ENCODE results near the gene EVC2.

- TF ChIP-seq MYC (IDR thresholded peaks at IDR 0.05; ENCODE audit: insufficient read depth, insufficient read length, insufficient replicate concordance, low read length, severe bottlenecking) (no peak), ATF3 (IDR thresholded peaks at IDR 0.05; ENCODE audit: borderline replicate concordance, extremely low read depth, low read depth, low read length) (no peak), EP300 (IDR thresholded peaks at IDR 0.05; ENCODE audit: borderline replicate concordance in 1 of 2, control insufficient read depth in 1 of 2, low read depth in 2 of 2, low read length in 2 of 2) (no peak), EGR1 (IDR thresholded peaks at IDR 0.05; ENCODE audit: borderline replicate concordance in 1 of 2, low read depth in 2 of 2, low read length in 2 of 2) (no peak), TAF1 (IDR thresholded peaks at IDR 0.05; ENCODE audit: borderline replicate concordance, low read depth, low read length) (no peak), CTCF (IDR thresholded peaks at IDR 0.05 in 2 of 3, conservative IDR thresholded peaks at IDR 0.05 in 1 of 3; ENCODE audit: control insufficient read depth in 2 of 3, extremely low read depth in 1 of 3, insufficient read depth in 1 of 3, low read depth in 3 of 3, low read length in 3 of 3) (no peak), POLR2A (IDR thresholded peaks at IDR 0.05; ENCODE audit: low read depth, low read length) (no peak), BRCA1 (IDR thresholded peaks at IDR 0.05; ENCODE audit: low read depth, low read length) (no peak), CEBPB (IDR thresholded peaks at IDR 0.05; ENCODE audit: borderline replicate concordance in 1 of 2, low read depth in 2 of 2, low read length in 2 of 2) (no peak), EZH2 (IDR thresholded peaks at IDR 0.05; ENCODE audit: borderline replicate concordance, control insufficient read depth, low read depth, low read length) (no peak), RELB (IDR thresholded peaks at IDR 0.05; ENCODE audit: low read depth) (no peak), ETV6 (conservative IDR thresholded peaks at IDR 0.05 in 1 of 2, IDR thresholded peaks at IDR 0.05 in 1 of 2; ENCODE audit: borderline replicate concordance in 1 of 2, low read depth in 1 of 2) (no peak), ZNF274 (IDR thresholded peaks at IDR 0.05; ENCODE audit: insufficient read depth, insufficient read length) (no peak), MTA2 (IDR thresholded peaks at IDR 0.05; ENCODE audit: low read depth) (no peak)
Measured at GRCh38 chr4:5589495-5589894, 118.9 kb downstream of the EVC2 start.

Data from GM12878 (cell line).